GM23338 (cell line): ENCODE results near the gene BMF. TPM values are rescaled to one million over a fixed set of nuclear protein-coding genes. Genes with fewer than 3 reads are reported as not detected.
A peak's percentile ranks its signal among the peaks of the same experiment; 100 is the strongest.

Source experiments
- ATAC-seq: fragments of 200-7000 bp; cut with Tn5 transposase; 3 replicates; pipeline ENCODE4 v1.9.1; 2020
- DNase-seq: peaks from one replicate; pipeline ENCODE4 v3.0.0-alpha.2; 2015; ENCODE audit warnings: low spot score
- H2AFZ ChIP-seq: fragments of 200-600 bp; sonication (generic); 2 replicates; pipeline ENCODE4 v1.8.0; 2016; ENCODE audit warnings: antibody characterized with exemption, mild to moderate bottlenecking, moderate library complexity
- H3F3A ChIP-seq: fragments of 200-600 bp; sonication (generic); replicated peaks from 2 replicates; pipeline ENCODE4 v1.8.0; 2017; ENCODE audit warnings: antibody characterized with exemption, mixed run types, low read depth
- H3K27ac ChIP-seq: fragments of 200-600 bp; sonication (generic); 2 replicates; pipeline ENCODE4 v1.6.1; 2016; ENCODE audit warnings: low read depth
- H3K27me3 ChIP-seq: fragments of 200-600 bp; sonication (generic); 2 replicates; pipeline ENCODE4 v1.8.0; 2016; ENCODE audit warnings: mild to moderate bottlenecking, mixed run types, moderate library complexity; ENCODE audit not compliant: insufficient read depth
- H3K36me3 ChIP-seq: fragments of 200-600 bp; sonication (generic); 2 replicates; pipeline ENCODE4 v1.8.0; 2016; ENCODE audit warnings: mild to moderate bottlenecking; ENCODE audit not compliant: insufficient read depth
- H3K4me1 ChIP-seq: fragments of 200-600 bp; sonication (generic); 2 replicates; pipeline ENCODE4 v1.8.0; 2016; ENCODE audit warnings: mild to moderate bottlenecking, moderate library complexity; ENCODE audit not compliant: insufficient read depth
- H3K4me2 ChIP-seq: fragments of 200-600 bp; sonication (generic); 2 replicates; pipeline ENCODE4 v1.7.1; 2017; ENCODE audit warnings: mixed run types
- H3K4me3 ChIP-seq: fragments of 200-600 bp; sonication (generic); 2 replicates; pipeline ENCODE4 v1.6.1; 2016; ENCODE audit warnings: mixed run types
- H3K79me2 ChIP-seq: fragments of 200-600 bp; sonication (generic); replicated peaks from 2 replicates; pipeline ENCODE4 v1.8.0; 2017; ENCODE audit warnings: mild to moderate bottlenecking; ENCODE audit not compliant: insufficient read depth
- H3K9me2 ChIP-seq: fragments of 200-600 bp; sonication (generic); 2 replicates; pipeline ENCODE4 v1.8.0; 2017; ENCODE audit not compliant: insufficient read depth
- H4K20me1 ChIP-seq: fragments of 200-600 bp; sonication (generic); replicated peaks from 2 replicates; pipeline ENCODE4 v1.8.0; 2017; ENCODE audit warnings: mild to moderate bottlenecking; ENCODE audit not compliant: insufficient read depth
- H3K27ac Mint-ChIP-seq: 2 replicates; pipeline ENCODE4 v1.8.0; 2020; ENCODE audit warnings: inconsistent platforms, mild to moderate bottlenecking, moderate library complexity, mixed read lengths
- H3K27me3 Mint-ChIP-seq: 3 replicates; pipeline ENCODE4 v1.8.0; 2022; ENCODE audit warnings: low read depth, mild to moderate bottlenecking, moderate library complexity, mixed read lengths, inconsistent platforms; ENCODE audit not compliant: insufficient read depth, poor library complexity
- H3K36me3 Mint-ChIP-seq: 3 replicates; pipeline ENCODE4 v1.8.0; 2021; ENCODE audit warnings: low read depth, mild to moderate bottlenecking, inconsistent platforms, moderate library complexity, mixed read lengths
- H3K4me1 Mint-ChIP-seq: 3 replicates; pipeline ENCODE4 v1.8.0; 2020; ENCODE audit warnings: mild to moderate bottlenecking, inconsistent platforms, mixed read lengths
- H3K4me3 Mint-ChIP-seq: 3 replicates; pipeline ENCODE4 v1.8.0; 2021; ENCODE audit warnings: moderate library complexity, mild to moderate bottlenecking, inconsistent platforms, mixed read lengths
- H3K9me3 Mint-ChIP-seq: 3 replicates; pipeline ENCODE4 v1.8.0; 2020; ENCODE audit warnings: moderate library complexity, mild to moderate bottlenecking, inconsistent platforms, mixed read lengths
- CREB1 ChIP-seq: fragments of 250-450 bp; sonication (Bioruptor Pico); IDR thresholded peaks from 2 replicates; pipeline ENCODE4 v1.5.0; 2020; ENCODE audit warnings: low read depth, mild to moderate bottlenecking, moderate library complexity
- CTCF ChIP-seq, 2 experiments: fragments of 200-600 bp in 1 of 2; sonication (generic) in 1 of 2; conservative IDR thresholded peaks; 2 replicates each; pipeline versions ENCODE4 v1.5.1 to v1.6.1; 2016 to 2017; ENCODE audit warnings: antibody characterized with exemption in 2 of 2, low read depth in 2 of 2, mild to moderate bottlenecking in 2 of 2, moderate library complexity in 1 of 2
- ETS1 ChIP-seq: IDR thresholded peaks from 2 replicates; pipeline ENCODE4 v1.6.1; 2016; ENCODE audit warnings: antibody characterized with exemption
- EZH2phosphoT487 ChIP-seq: fragments of 200-600 bp; sonication (generic); IDR thresholded peaks from one replicate; pipeline ENCODE4 v1.8.1; 2018; ENCODE audit warnings: antibody characterized with exemption; ENCODE audit not compliant: unreplicated experiment
- JUNB ChIP-seq: IDR thresholded peaks from one replicate; pipeline ENCODE4 v1.6.1; 2016; ENCODE audit warnings: antibody characterized with exemption; ENCODE audit not compliant: unreplicated experiment
- NANOG ChIP-seq: IDR thresholded peaks from 2 replicates; pipeline ENCODE4 v1.6.1; 2016; ENCODE audit warnings: antibody characterized with exemption, borderline replicate concordance
- POLR2AphosphoS5 ChIP-seq: IDR thresholded peaks from 2 replicates; pipeline ENCODE4 v1.6.1; 2016; ENCODE audit warnings: antibody characterized with exemption, low read depth
- REST ChIP-seq: IDR thresholded peaks from one replicate; pipeline ENCODE4 v1.6.1; 2018; ENCODE audit warnings: antibody characterized with exemption; ENCODE audit not compliant: unreplicated experiment
- STAT1 ChIP-seq: IDR thresholded peaks from one replicate; pipeline ENCODE4 v1.6.1; 2016; ENCODE audit warnings: antibody characterized with exemption; ENCODE audit not compliant: unreplicated experiment
- ZNF114 ChIP-seq: fragments of 250-450 bp; sonication (Bioruptor Pico); IDR thresholded peaks from 2 replicates; pipeline ENCODE4 v1.5.0; 2020; ENCODE audit warnings: mild to moderate bottlenecking, moderate library complexity
- ZNF331 ChIP-seq: fragments of 250-450 bp; sonication (Bioruptor Pico); IDR thresholded peaks from 2 replicates; pipeline ENCODE4 v1.5.0; 2020; ENCODE audit warnings: low read depth, mild to moderate bottlenecking, moderate library complexity
- ZNF462 ChIP-seq: fragments of 250-450 bp; sonication (Bioruptor Pico); IDR thresholded peaks from 2 replicates; pipeline ENCODE4 v1.5.0; 2020; ENCODE audit warnings: mild to moderate bottlenecking, moderate library complexity
- polyA plus RNA-seq: library from polyadenylated mRNA; unstranded; fragments of >200 nt; fragmentation: Nextera tagmentation; extraction: Ambion mirVana; gene quantifications from 2 replicates; pipeline ENCODE4 v1.2.1, GENCODE V29; 2016
- total RNA-seq: library from RNA; depleted of rRNA; stranded (reverse); fragments of >200 nt; shearing (Covaris generic); gene quantifications from 2 replicates; pipeline ENCODE4 v1.2.3, GENCODE V29; 2014

The BMF gene
- total and polyA plus RNA-seq, 2 experiments from 2014 or later: 2.0 to 20.3 TPM

GRCh38 chr15:40151991-40152390 is 43.3 kb upstream of the BMF start (continued):
- no peak for TF ChIP-seq ETS1
- no peak for TF ChIP-seq ZNF331 (CRISPR knock-in tag)
- no peak for TF ChIP-seq STAT1
- TF ChIP-seq ZNF114 (CRISPR knock-in tag): no peak
- TF ChIP-seq CREB1: no peak
- no peak for TF ChIP-seq EZH2phosphoT487
- TF ChIP-seq REST: no peak

- no peaks in the 10 kb centered on the region for H4K20me1 ChIP-seq
- DNase-seq: no peak
- peaks cover 19% of the 10 kb centered on the region for H3K4me1 ChIP-seq
- no peaks in the 10 kb centered on the region; the same call in 2 of the 3 replicates for H3K9me3 Mint-ChIP-seq
- no peaks in the 10 kb centered on the region for H3K27me3 ChIP-seq
- peaks cover 25% of the 10 kb centered on the region for H3K4me1 Mint-ChIP-seq
- no peak overlapping the region for H3K4me3 ChIP-seq
- H3K36me3 ChIP-seq: no peaks in the 10 kb centered on the region
- no peak overlapping the region for H3K27ac ChIP-seq
- H3K27me3 Mint-ChIP-seq: peaks cover 22% of the 10 kb centered on the region
- no peak overlapping the region for H3K4me2 ChIP-seq
- no peaks in the 10 kb centered on the region for H3K36me3 Mint-ChIP-seq
- H3K9me2 ChIP-seq: peaks cover 5% of the 10 kb centered on the region; the same call in 1 of the 2 replicates
- no peak for ATAC-seq
- peaks cover 10% of the 10 kb centered on the region; the same call in 1 of the 2 replicates for H3F3A ChIP-seq
- H3K27ac Mint-ChIP-seq: no peak overlapping the region
- no peaks in the 10 kb centered on the region for H3K79me2 ChIP-seq
- H3K4me3 Mint-ChIP-seq: no peak overlapping the region
- H2AFZ ChIP-seq: 0 out of 2 replicates have a peak overlapping the region, but pooled peaks have one; percentile 47
- TF ChIP-seq CTCF (conservative IDR thresholded peaks at IDR 0.05; ENCODE audit: low read depth in 2 of 2) (no peak), JUNB (no peak), ZNF462 (CRISPR knock-in tag) (no peak), EZH2phosphoT487 (no peak), ETS1 (no peak), POLR2AphosphoS5 (no peak), ZNF331 (CRISPR knock-in tag) (no peak), NANOG (no peak)
Measured at GRCh38 chr15:40151499-40151898, 42.8 kb upstream of the BMF start.
